ENCODE results near the gene OTOP3. TPM values are rescaled to one million over a fixed set of nuclear protein-coding genes. Genes with fewer than 3 reads are reported as not detected.

The OTOP3 gene
- total RNA-seq, 1 donor from 2014 or later, result 0.57 TPM

GRCh38 chr17:74943808-74944522, 8.3 kb downstream of the OTOP3 start:
- TF ChIP-seq CTCF (IDR thresholded peaks at IDR 0.05; ENCODE audit: unreplicated experiment), result no peak

GRCh38 chr17:74945543-74945942, 9.8 kb downstream of the OTOP3 start:
- H3K4me1 Mint-ChIP-seq (ENCODE audit: low read depth), result peaks cover 8% of the 10 kb centered on the region
- H3K27ac Mint-ChIP-seq, result no peak overlapping the region
- no peaks in the 10 kb centered on the region for H3K9me3 Mint-ChIP-seq (ENCODE audit: low read depth)
- H3K27me3 Mint-ChIP-seq, result peaks cover 43% of the 10 kb centered on the region
- no peak for DNase-seq (ENCODE audit: low spot score, unreplicated experiment)
- TF ChIP-seq CTCF (IDR thresholded peaks at IDR 0.05; ENCODE audit: unreplicated experiment), result no peak
- H3K4me3 Mint-ChIP-seq (ENCODE audit: low read depth), result no peak overlapping the region
- H3K36me3 Mint-ChIP-seq (ENCODE audit: insufficient read depth), result no peaks in the 10 kb centered on the region

More at GRCh38 chr17:74943808-74944522, 8.3 kb downstream of the OTOP3 start:
- no peaks in the 10 kb centered on the region for H3K9me3 Mint-ChIP-seq (ENCODE audit: low read depth)
- H3K36me3 Mint-ChIP-seq (ENCODE audit: insufficient read depth), result no peaks in the 10 kb centered on the region
- no peak for DNase-seq (ENCODE audit: low spot score, unreplicated experiment)
- H3K27ac Mint-ChIP-seq, result no peak overlapping the region
- no peaks in the 10 kb centered on the region for H3K4me1 Mint-ChIP-seq (ENCODE audit: low read depth)
- H3K4me3 Mint-ChIP-seq (ENCODE audit: low read depth), result no peak overlapping the region
- peaks cover 55% of the 10 kb centered on the region for H3K27me3 Mint-ChIP-seq

GRCh38 chr17:74946641-74947040, 10.9 kb downstream of the OTOP3 start:
- H3K4me3 Mint-ChIP-seq (ENCODE audit: low read depth), result no peak overlapping the region
- peaks cover 8% of the 10 kb centered on the region for H3K4me1 Mint-ChIP-seq (ENCODE audit: low read depth)
- H3K27me3 Mint-ChIP-seq, result peaks cover 38% of the 10 kb centered on the region
- H3K27ac Mint-ChIP-seq, result no peak overlapping the region
- no peak for TF ChIP-seq CTCF (IDR thresholded peaks at IDR 0.05; ENCODE audit: unreplicated experiment)
- H3K9me3 Mint-ChIP-seq (ENCODE audit: low read depth), result no peaks in the 10 kb centered on the region
- no peaks in the 10 kb centered on the region for H3K36me3 Mint-ChIP-seq (ENCODE audit: insufficient read depth)
- no peak for DNase-seq (ENCODE audit: low spot score, unreplicated experiment)

GRCh38 chr17:74947041-74947754, 11.5 kb downstream of the OTOP3 start:
- Mint-ChIP-seq H3K27ac (no peak overlapping the region), H3K27me3 (peaks cover 33% of the 10 kb centered on the region), H3K4me3 (ENCODE audit: low read depth) (no peak overlapping the region), H3K36me3 (ENCODE audit: insufficient read depth) (peaks cover under 1% of the 10 kb centered on the region), H3K9me3 (ENCODE audit: low read depth) (no peaks in the 10 kb centered on the region), H3K4me1 (ENCODE audit: low read depth) (peaks cover 8% of the 10 kb centered on the region)
- TF ChIP-seq CTCF (IDR thresholded peaks at IDR 0.05; ENCODE audit: unreplicated experiment), result no peak
- DNase-seq (ENCODE audit: low spot score, unreplicated experiment), result no peak

- no peak for DNase-seq (ENCODE audit: low spot score, unreplicated experiment)
- Mint-ChIP-seq H3K9me3 (ENCODE audit: low read depth) (no peaks in the 10 kb centered on the region), H3K4me3 (ENCODE audit: low read depth) (no peak overlapping the region), H3K27me3 (peaks cover 16% of the 10 kb centered on the region), H3K27ac (peak overlapping the region; percentile 37), H3K4me1 (ENCODE audit: low read depth) (peaks cover 8% of the 10 kb centered on the region), H3K36me3 (ENCODE audit: insufficient read depth) (peaks cover 5% of the 10 kb centered on the region)
- no peak for TF ChIP-seq CTCF (IDR thresholded peaks at IDR 0.05; ENCODE audit: unreplicated experiment)
These were observed 13.9 kb downstream of the OTOP3 start for GRCh38 chr17:74949455-74950115.
